ENCODE results near the gene PHLPP1. TPM values are rescaled to one million over a fixed set of nuclear protein-coding genes. Genes with fewer than 3 reads are reported as not detected.
"Not testable (repeated sequence)": the region's sequence is repeated elsewhere in the genome, so short reads cannot be mapped to it uniquely, and the experiment has no call there.

PHLPP1 gene
- total RNA-seq, 1 donor from 2014 or later, result 4.9 TPM

DNA sequence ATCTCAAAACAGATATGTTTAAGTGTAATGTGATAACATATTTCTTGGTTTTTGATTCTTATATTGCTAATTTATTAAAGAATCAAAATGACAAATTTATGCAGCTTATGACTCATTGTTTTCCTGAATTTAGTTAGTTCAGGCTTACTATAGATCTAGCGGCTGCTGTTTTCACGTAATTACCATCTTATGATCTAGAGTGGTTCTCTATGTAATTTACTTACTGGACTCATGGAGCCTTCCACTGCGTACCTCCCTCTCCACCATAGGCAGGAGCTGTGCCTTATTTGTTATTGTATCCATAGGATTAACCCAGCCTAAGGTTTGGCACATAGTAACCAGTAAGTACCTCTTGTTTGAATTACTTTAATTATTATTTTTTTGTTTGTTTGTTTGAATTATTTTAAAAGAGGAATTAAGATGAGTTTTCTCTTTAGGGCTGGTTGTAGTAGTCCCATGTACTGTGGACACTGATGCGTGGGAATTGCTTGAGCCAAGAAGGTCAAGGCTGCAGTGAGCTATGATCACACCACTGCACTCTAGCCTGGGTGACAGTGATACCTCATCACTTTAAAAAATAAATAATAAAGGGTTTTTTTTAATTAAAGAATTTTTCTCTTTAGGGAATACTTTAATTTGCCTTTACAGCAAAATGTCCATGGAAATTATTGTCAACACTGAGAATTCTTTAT lies 165.5 kb downstream of the PHLPP1 start:
- no peak for DNase-seq (ENCODE audit: low read depth)

DNA sequence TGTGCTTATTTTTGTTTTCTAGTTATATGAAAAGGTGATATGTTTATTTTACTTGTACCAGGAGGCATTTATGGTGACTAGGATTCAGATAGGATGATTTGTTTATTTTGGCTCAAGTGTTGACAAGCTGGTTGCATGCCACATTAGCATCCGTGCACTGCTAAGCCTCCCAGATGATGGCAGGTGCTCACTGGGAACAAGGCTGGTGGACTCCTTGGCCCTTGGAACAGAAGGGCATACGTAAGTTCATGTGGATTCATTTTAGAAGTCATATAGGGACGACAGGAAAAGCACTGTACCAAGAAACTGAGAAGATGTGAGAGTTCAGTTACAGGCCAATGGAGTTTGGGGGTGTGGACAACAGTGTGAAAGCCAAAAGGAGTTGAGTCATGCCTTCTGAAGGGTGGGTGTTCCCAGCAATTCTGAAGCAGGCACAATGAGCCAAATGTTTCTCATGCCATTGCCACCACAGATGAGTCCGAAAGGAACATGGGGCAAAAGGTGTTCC lies 166.2 kb downstream of the PHLPP1 start:
- DNase-seq (ENCODE audit: low read depth), result peak; percentile 82

DNA sequence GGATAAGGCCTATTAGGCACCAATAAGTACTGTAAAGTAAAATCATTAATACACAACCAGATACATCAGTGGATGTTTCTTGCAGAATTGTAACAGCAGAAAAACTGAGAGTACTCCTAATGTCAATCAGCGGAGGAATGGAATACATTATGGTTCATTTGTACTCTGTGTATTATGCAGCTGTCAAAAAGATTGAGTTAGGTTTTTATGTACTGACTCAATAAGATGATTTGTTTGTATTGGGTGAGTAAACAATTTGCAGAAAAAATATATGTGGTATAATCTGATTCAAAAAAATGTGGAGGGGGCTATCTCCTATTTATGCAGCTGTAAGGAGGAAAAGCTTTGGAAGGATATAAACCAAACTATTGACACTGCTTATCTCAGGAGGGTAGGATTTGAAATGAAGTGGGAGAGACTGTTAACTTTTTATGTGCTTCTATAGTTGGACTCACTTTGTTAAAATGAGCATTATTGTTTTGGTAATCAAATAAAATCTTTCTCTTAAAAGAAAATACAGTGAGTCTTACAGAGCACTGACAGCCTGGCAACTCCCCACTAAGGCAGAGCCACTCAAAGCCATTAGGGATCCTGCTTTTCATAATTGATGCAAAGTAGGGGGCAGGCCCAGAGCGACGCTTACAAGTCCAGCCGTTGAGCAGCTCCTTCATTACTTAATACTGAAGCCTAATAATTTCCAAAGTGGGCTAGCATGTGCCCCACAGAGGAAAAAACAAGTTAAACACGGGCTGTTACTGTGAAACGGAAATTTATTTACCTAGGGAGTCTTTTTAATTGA lies 168.8 kb downstream of the PHLPP1 start:
- no peak for DNase-seq (ENCODE audit: low read depth)

DNA sequence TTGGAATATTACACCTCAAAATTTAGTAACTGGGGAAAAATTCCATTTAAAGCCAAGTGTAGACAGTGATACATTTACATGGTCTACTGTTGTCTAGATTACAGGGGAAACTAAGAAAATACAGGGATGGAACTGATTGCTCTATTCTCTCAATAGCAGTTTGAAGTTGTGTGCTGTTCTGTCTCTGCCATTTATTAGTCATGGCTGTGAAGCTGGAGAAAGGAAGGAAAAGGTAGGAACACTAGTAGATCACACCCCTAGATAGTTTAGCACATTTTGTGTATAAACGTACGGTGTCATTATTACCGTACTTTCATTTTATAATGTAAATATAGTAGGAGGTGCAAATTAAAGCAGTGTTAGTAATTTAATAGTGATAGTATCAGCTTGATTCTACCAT lies 170.5 kb downstream of the PHLPP1 start:
- DNase-seq (ENCODE audit: low read depth), result no peak

DNA sequence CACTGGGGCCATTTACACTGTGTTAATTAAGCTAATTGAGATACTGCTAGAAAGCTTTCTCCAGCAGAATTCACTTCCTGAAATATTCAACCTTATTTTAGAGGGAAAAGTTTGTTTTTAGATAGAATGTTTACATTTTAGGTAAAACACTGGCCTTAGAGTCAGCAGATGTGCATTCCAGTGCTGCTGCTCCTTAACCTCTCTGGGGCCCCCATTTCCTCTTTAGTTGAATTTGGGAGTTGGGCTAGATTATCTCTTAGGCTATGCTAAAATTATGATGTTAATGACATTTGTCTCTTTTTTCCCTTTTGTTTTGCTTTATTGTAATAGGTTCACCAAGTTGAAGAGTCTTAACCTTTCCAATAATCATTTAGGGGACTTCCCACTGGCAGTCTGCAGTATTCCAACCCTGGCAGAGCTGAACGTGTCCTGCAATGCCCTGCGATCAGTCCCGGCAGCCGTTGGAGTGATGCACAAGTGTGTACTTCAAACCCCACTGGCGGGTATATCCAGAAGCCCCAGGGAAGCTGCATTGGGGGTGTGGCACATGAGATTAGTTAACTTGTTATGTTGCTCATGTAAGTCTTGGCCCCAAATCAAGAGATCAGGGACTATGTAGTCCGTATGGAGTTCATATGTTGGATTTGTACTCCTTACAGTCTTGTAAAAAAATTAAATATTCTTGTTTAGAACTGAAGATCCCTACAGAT lies 179.5 kb downstream of the PHLPP1 start:
- DNase-seq (ENCODE audit: low read depth), result no peak

DNA sequence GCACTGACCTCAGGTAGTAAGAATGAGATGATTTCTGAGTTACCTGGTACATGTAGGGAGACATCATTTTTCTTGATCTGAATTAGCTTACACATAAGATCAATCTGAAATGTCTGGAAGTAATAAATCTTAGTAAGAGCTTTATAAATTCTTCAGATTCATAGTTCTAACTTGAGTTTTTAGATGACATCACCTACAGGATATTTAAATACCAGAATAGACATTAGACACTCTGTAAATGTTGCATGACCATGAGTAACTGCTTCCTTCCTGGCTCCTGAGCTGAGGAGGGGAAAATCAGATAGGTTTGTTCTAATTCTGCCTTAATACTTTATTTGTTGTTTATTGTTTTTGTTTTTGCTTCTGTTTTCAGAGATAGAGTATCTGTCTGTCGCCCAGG lies 181.8 kb downstream of the PHLPP1 start:
- DNase-seq (ENCODE audit: low read depth), result no peak

DNA sequence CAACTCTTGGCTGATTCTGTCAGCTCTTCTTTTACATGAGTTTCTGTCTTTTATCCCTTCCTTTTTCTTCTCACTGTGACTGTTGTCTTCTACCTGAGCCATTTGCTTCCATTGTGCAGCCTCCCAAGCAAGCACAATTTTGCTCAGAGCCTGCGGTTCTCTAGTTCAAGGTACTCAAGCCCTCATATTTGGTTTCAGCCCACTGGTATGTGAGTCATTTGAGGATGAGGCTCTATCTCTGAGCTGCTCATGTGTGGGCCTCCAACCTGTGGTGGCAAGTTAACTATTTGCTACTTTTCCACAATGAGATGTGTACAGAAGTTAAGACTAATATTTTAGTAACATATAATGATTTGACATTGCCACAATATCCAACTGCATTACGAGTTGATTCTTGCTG lies 183.0 kb downstream of the PHLPP1 start:
- no peak for DNase-seq (ENCODE audit: low read depth)

DNA sequence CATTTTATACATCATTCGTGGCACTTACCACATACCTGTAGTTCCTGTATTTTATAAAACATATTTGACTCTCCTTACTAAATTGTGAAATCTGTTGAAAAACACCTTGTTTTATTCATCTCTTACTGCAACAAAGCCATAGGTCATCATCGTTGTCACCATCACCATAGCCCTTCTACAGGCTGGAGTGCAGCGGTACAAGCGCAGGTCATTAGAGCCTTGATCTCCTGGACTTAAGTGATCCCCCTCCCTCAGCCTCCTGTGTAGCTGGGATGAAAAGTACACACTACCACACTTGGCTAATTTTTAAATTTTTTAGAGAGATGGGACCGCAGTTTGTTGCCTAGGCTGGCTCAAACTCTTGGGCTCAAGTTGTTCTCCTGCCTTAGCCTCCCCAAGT lies 184.2 kb downstream of the PHLPP1 start:
- no peak for DNase-seq (ENCODE audit: low read depth)

DNA sequence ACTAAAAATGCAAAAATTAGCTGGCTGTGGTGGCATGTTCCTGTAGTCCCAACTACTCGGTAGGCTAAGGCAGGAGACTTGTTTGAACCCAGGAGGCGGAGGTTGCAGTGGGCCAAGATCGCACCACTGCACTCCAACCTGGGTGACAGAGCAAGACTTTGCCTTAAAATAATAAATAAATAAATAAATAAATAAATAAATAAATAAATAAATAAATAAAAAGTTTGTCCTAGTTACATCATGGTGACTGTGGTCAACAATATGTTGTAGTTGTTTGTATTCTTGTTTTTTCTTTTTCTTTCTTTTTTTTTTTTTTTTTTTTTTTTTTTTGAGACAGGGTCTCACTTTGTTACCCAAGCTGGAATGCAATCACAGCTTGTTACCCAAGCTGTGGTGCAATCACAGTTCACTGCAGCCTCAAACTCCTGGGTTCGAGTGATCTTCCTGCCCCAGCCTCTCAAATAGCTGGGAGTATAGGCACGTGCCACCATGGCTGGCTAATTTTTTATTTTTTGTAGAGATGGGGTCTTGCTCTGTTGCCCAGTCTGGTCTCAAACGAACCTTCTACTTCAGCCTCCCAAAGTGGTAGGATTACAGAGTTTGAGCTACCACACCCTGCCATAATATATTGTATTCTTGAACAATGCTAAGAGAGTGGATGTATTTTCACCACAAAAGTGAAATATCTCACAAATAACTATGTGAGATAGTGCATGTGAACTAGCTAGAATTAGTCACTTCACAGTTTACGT lies 185.0 kb downstream of the PHLPP1 start:
- no peak for DNase-seq (ENCODE audit: low read depth)

DNA sequence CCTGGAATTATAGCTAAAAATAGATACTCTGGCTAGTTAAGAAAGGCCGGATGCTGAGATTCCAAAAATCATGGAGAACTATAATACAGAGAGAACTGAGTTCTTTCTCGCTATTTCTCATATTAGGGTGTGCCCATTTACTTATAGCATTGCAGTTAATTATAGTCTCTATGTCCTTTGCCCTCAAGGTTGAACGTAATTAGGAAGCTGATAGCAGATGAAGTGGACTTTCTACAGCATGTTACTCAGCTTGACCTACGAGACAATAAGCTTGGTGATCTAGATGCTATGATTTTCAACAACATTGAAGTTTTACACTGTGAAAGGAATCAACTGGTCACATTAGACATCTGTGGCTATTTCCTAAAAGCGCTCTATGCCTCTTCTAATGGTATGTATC lies 187.4 kb downstream of the PHLPP1 start:
- no peak for DNase-seq (ENCODE audit: low read depth)

DNA sequence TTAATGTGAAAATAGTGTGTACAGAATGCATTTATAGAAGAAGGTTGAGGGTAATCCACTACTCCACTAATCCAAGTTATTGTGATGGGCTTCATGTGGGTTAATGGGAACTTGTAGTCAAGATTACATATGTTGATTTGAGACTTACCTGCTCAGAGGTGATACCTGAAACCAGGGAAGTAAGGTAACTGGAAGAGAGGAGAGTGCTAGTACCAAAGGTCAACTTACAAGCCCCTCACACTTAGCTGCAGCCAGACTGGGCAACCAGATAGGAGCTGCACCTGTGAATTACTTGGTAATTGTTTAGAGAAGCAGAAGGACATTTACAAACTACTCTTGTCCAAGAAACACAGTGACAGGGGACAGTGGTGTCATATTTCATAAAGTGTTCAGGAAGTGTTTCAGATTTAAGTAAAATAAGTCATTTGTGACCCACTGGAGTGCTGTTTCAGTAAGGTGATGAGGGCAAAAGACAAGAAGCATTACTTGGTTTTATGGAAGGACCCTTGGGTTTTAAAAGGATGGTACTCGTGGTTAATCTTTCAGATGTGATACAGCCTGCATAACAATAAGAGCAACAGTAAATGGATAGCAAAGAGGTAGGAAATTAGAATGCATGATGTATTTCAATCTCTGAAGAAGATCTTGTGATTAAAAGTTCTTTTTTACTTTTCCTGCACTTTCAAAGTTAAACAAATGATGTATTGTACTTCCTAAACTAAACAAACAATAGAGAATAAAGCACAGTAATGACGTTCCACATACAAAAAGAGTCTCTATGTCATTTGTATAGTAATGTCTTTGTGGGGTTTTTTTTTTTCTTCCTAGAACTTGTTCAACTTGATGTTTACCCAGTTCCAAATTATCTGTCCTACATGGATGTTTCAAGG lies 189.3 kb downstream of the PHLPP1 start:
- DNase-seq (ENCODE audit: low read depth), result no peak

DNA sequence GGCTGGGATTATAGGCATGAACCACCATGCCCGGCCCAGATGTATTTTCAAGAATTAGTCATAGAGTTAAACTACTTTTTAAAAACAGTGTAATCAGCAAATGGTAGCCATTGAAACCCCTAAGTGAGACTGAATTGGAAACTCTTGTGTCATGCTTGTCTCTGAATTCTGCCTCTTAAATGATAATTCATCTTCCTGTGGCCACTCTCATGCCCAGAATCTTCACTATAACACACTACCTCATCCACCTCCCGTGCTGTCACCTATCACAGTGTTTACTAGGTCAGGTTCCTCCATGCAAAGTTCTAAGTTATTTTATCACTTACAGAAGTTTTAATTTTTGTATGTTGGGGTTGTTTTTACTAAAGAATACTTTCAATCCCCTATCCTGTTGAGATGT lies 197.5 kb downstream of the PHLPP1 start:
- DNase-seq (ENCODE audit: low read depth), result no peak

DNA sequence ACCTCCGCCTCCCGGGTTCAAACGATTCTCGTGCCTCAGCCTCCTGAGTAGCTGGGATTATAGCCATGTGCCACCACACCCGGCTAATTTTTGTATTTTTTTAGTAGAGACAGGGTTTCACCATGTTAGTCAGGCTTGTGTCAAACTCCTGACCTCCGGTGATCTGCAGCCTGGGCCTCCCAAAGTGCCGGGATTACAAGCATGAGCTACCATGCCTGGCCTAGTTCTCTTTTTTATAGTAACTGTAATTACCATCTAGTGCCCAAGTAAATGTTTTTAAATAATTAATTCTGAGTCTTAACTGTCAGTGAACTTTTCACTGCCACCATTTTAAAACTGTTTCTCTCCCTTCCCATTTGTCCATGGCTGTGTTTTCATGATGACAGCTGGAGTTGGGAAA lies 198.5 kb downstream of the PHLPP1 start:
- not testable (repeated sequence) for DNase-seq (ENCODE audit: low read depth)

DNA sequence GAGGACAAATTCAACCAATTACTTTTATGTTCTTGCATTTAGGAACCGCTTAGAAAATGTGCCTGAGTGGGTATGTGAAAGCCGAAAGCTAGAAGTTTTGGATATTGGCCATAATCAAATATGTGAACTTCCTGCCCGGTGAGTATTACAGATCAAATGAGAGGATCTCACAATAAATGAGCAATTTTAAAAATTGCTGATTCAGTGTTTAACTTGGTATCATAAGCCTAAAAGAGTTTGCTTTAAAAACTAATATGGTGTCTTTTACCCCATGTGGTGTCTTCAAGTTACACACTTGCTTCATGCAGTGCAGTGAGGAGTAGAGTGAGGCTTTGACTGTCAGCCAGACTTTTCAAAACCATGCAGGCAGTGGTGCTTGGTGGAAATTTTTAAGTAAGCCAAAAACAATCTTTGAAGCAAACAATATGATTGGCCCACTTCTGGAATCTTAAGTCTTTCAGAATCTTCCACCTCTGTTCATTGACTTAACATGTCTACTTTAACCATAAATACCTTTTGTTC lies 199.6 kb downstream of the PHLPP1 start:
- DNase-seq (ENCODE audit: low read depth), result no peak

DNA sequence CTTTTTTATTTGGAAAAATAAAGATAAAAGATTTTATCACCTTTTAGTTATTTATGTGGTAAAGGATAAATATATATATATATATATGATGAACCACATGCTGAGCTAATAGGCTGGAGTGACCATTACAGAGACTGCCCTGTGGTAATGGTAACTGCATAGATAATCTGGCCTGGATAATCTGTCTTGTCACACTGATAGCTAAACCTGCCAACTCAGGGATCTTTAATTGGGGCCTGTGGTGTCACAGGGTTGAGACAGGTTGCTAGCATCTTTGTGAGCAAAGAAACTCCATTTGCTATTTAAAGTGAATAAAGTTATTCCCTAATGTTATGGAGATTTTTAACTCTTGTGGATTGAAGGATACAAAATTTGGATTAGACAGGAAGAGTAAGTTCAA lies 203.0 kb downstream of the PHLPP1 start:
- no peak for DNase-seq (ENCODE audit: low read depth)

DNA sequence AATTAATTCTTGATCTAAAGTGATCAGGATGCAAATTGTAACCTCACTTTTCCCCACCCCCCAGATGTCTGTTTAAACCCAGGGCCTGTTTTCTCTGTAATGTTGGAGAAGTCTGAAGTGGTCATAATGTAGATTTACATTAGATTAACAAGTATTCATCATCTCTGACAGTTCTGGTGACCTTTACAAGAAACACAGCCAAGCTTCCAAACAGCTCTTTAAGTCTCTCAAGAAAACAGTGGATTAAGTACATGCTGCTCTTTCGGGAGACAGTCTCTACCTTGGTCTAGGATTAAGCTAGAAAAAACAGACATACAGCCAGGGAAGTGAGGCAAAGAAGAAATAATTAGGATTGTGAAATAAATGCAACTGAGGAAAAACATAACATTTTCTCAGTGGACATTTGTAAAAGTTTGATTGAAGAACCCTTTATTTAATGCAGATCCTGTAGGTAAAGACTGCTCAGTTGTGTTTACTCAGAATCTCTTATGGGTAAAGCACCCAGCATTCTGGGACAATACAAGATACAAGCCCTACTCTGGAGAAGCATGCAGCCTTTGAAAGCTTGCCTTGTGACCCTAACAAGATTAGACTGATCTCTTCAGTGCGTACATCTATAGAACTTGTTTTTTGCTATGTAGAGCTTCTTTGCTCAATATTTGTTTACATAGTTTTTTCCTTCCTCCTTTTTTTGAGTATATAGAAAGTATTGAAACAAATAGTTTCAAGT lies 203.9 kb downstream of the PHLPP1 start:
- DNase-seq (ENCODE audit: low read depth), result no peak

DNA sequence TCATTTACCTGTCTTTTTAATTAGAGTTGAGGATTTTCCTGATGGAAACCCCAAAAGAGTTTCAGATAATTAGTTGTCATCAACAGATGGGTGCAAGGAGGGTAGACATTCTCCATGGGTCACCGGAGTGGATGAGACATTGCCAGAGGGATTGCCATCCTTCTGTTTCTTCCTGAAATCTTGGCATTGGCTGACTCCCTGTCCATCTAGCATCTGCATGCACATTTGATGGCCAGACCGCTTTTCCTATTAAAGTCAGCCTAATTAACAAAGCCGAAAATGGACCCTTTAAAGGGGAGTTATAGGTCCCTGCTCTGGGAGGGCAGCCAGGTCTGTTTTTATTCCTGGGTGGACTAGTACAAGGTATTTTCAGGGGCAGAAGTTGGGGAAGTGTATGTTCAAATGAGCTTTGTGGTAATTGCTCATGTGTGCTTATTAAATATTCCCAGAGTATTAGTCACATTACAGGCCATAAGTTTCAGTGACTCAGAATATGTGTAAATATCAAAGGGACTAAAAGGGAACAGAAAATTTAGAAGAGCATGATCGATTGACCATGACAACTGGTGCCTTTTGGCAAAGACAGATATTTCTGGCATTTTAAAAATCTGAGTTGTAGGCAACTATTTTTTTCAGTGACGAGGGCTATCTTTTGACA lies 209.8 kb downstream of the PHLPP1 start:
- DNase-seq (ENCODE audit: low read depth), result peak; percentile 45

DNA sequence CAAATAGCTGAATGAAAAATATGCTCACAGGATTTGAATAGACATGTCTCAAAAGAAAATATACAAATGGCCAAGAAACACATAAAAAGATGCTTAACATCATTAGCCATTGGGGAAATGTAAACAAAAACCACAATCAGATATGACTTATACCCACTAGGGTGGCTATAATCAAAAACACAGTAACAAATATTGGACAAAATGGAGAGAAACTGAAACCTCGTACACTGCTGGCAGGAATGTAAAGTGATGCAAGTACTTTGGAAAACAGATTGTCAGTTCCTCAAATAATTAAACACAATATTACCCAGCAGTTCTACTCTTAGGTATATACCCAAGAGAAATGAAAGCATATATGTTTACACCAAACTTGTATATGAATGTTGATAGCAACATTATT lies 213.0 kb downstream of the PHLPP1 start:
- DNase-seq (ENCODE audit: low read depth), result no peak

All from myocyte (in vitro differentiated cells).